Measurements from ENCODE around the gene BICDL1.

Gene BICDL1

GRCh38 chr12:120066341-120066740 is 77.3 kb downstream of the BICDL1 start:
- Histone ChIP-seq H3K4me3 (replicated peaks; ENCODE audit: insufficient read depth, low read length) (no peak overlapping the region), H3K27me3 (ENCODE audit: insufficient read depth, poor library complexity, severe bottlenecking) (peaks cover 14% of the 10 kb centered on the region), H3K27ac (replicated peaks) (no peak overlapping the region)
- no peak for TF ChIP-seq CTCF (IDR thresholded peaks at IDR 0.05; ENCODE audit: insufficient read depth, low read length)
- TF ChIP-seq SPI1 (IDR thresholded peaks at IDR 0.05; ENCODE audit: borderline replicate concordance, low read depth): no peak
- no peak for TF ChIP-seq GABPA (IDR thresholded peaks at IDR 0.05; ENCODE audit: low read depth)
- no peak for TF ChIP-seq POLR2AphosphoS5 (IDR thresholded peaks at IDR 0.05; ENCODE audit: low read depth)
- TF ChIP-seq REST (IDR thresholded peaks at IDR 0.05; ENCODE audit: insufficient replicate concordance, low read depth): no peak
- DNase-seq (ENCODE audit: low read depth in 1 of 2, low spot score in 1 of 2): no peak

- Histone ChIP-seq H3K27me3 (ENCODE audit: insufficient read depth, poor library complexity, severe bottlenecking) (peaks cover 9% of the 10 kb centered on the region), H3K4me3 (replicated peaks; ENCODE audit: insufficient read depth, low read length) (no peak overlapping the region), H3K27ac (replicated peaks) (no peak overlapping the region)
- TF ChIP-seq CTCF (IDR thresholded peaks at IDR 0.05; ENCODE audit: insufficient read depth, low read length) (no peak), GABPA (IDR thresholded peaks at IDR 0.05; ENCODE audit: low read depth) (no peak), REST (IDR thresholded peaks at IDR 0.05; ENCODE audit: insufficient replicate concordance, low read depth) (no peak), SPI1 (IDR thresholded peaks at IDR 0.05; ENCODE audit: borderline replicate concordance, low read depth) (no peak), POLR2AphosphoS5 (IDR thresholded peaks at IDR 0.05; ENCODE audit: low read depth) (no peak)
- DNase-seq (ENCODE audit: low read depth in 1 of 2, low spot score in 1 of 2): no peak
These were observed 78.2 kb downstream of the BICDL1 start for GRCh38 chr12:120067084-120067869.

GRCh38 chr12:120067901-120068300 is 78.9 kb downstream of the BICDL1 start:
- DNase-seq (ENCODE audit: low read depth in 1 of 2, low spot score in 1 of 2): no peak
- Histone ChIP-seq H3K4me3 (replicated peaks; ENCODE audit: insufficient read depth, low read length) (no peak overlapping the region), H3K27ac (replicated peaks) (no peak overlapping the region), H3K27me3 (ENCODE audit: insufficient read depth, poor library complexity, severe bottlenecking) (peaks cover 8% of the 10 kb centered on the region)
- TF ChIP-seq CTCF (IDR thresholded peaks at IDR 0.05; ENCODE audit: insufficient read depth, low read length) (no peak), GABPA (IDR thresholded peaks at IDR 0.05; ENCODE audit: low read depth) (no peak), POLR2AphosphoS5 (IDR thresholded peaks at IDR 0.05; ENCODE audit: low read depth) (no peak), REST (IDR thresholded peaks at IDR 0.05; ENCODE audit: insufficient replicate concordance, low read depth) (no peak), SPI1 (IDR thresholded peaks at IDR 0.05; ENCODE audit: borderline replicate concordance, low read depth) (no peak)
